Measurements from ENCODE around the gene MYCBP2.
"Not testable (repeated sequence)": the region's sequence is repeated elsewhere in the genome, so short reads cannot be mapped to it uniquely, and the experiment has no call there.

The MYCBP2 gene

GRCh38 chr13:77026255-77026860, 300.5 kb downstream of the MYCBP2 start:
- H3K4me3 ChIP-seq (ENCODE audit: low read length in 2 of 2) = peak overlapping the region; percentile 80 to 90
- H3K4me1 ChIP-seq (ENCODE audit: control insufficient read depth, insufficient read depth, low read length) = peaks cover 11% of the 10 kb centered on the region

GRCh38 chr13:77022341-77022740, 304.6 kb downstream of the MYCBP2 start:
- peaks cover 14% of the 10 kb centered on the region for H3K4me1 ChIP-seq (ENCODE audit: control insufficient read depth, insufficient read depth, low read length)
- H3K4me3 ChIP-seq (ENCODE audit: low read length in 2 of 2) = no peak overlapping the region
- no peak overlapping the region for H3K27ac ChIP-seq (ENCODE audit: low read length)
- H3K27me3 ChIP-seq (ENCODE audit: control insufficient read depth in 1 of 2, insufficient read depth in 2 of 2, low read length in 2 of 2) = no peaks in the 10 kb centered on the region
- peaks cover under 1 to 3% of the 10 kb centered on the region in 2 donors for H3K36me3 ChIP-seq (ENCODE audit: control insufficient read depth in 2 of 2, insufficient read depth in 2 of 2, low read length in 2 of 2)
- no peaks in the 10 kb centered on the region for H3K9me3 ChIP-seq (ENCODE audit: control insufficient read depth in 2 of 2, low read length in 2 of 2)
- no peak overlapping the region for H3K9ac ChIP-seq (ENCODE audit: low read length in 2 of 2)

More at GRCh38 chr13:77026255-77026860, 300.5 kb downstream of the MYCBP2 start:
- H3K36me3 ChIP-seq (ENCODE audit: control insufficient read depth in 2 of 2, insufficient read depth in 2 of 2, low read length in 2 of 2) = no peaks in the 10 kb centered on the region
- H3K27ac ChIP-seq (ENCODE audit: low read length) = peak overlapping the region; percentile 80
- peak overlapping the region; percentile 74 to 83 for H3K9ac ChIP-seq (ENCODE audit: low read length in 2 of 2)
- H3K27me3 ChIP-seq (ENCODE audit: control insufficient read depth in 1 of 2, insufficient read depth in 2 of 2, low read length in 2 of 2) = no peaks in the 10 kb centered on the region
- no peaks in the 10 kb centered on the region for H3K9me3 ChIP-seq (ENCODE audit: control insufficient read depth in 2 of 2, low read length in 2 of 2)

- H3K9me3 ChIP-seq (ENCODE audit: control insufficient read depth in 2 of 2, low read length in 2 of 2) = no peaks in the 10 kb centered on the region
- no peak overlapping the region for H3K9ac ChIP-seq (ENCODE audit: low read length in 2 of 2)
- no peak overlapping the region for H3K4me3 ChIP-seq (ENCODE audit: low read length in 2 of 2)
- no peaks in the 10 kb centered on the region for H3K27me3 ChIP-seq (ENCODE audit: control insufficient read depth in 1 of 2, insufficient read depth in 2 of 2, low read length in 2 of 2)
- H3K27ac ChIP-seq (ENCODE audit: low read length) = no peak overlapping the region
- H3K36me3 ChIP-seq (ENCODE audit: control insufficient read depth in 2 of 2, insufficient read depth in 2 of 2, low read length in 2 of 2) = peaks cover 2 to 18% of the 10 kb centered on the region in 2 donors
- H3K4me1 ChIP-seq (ENCODE audit: control insufficient read depth, insufficient read depth, low read length) = peaks cover 9% of the 10 kb centered on the region
These were observed 307.1 kb downstream of the MYCBP2 start for GRCh38 chr13:77019756-77020155.

GRCh38 chr13:77016888-77017623, 309.8 kb downstream of the MYCBP2 start:
- Histone ChIP-seq H3K27ac (ENCODE audit: low read length) (no peak overlapping the region), H3K4me1 (ENCODE audit: control insufficient read depth, insufficient read depth, low read length) (peaks cover 2% of the 10 kb centered on the region), H3K27me3 (ENCODE audit: control insufficient read depth in 1 of 2, insufficient read depth in 2 of 2, low read length in 2 of 2) (no peaks in the 10 kb centered on the region), H3K36me3 (ENCODE audit: control insufficient read depth in 2 of 2, insufficient read depth in 2 of 2, low read length in 2 of 2) (peaks cover 16 to 36% of the 10 kb centered on the region in 2 donors), H3K9ac (ENCODE audit: low read length in 2 of 2) (no peak overlapping the region), H3K4me3 (ENCODE audit: low read length in 2 of 2) (no peak overlapping the region), H3K9me3 (ENCODE audit: control insufficient read depth in 2 of 2, low read length in 2 of 2) (no peaks in the 10 kb centered on the region)

- H3K36me3 ChIP-seq (ENCODE audit: control insufficient read depth in 2 of 2, insufficient read depth in 2 of 2, low read length in 2 of 2) = peaks cover 22 to 36% of the 10 kb centered on the region in 2 donors
- no peak overlapping the region for H3K27ac ChIP-seq (ENCODE audit: low read length)
- no peak overlapping the region for H3K9ac ChIP-seq (ENCODE audit: low read length in 2 of 2)
- H3K4me1 ChIP-seq (ENCODE audit: control insufficient read depth, insufficient read depth, low read length) = peaks cover 2% of the 10 kb centered on the region
- no peak overlapping the region for H3K4me3 ChIP-seq (ENCODE audit: low read length in 2 of 2)
- H3K9me3 ChIP-seq (ENCODE audit: control insufficient read depth in 2 of 2, low read length in 2 of 2) = no peaks in the 10 kb centered on the region
- H3K27me3 ChIP-seq (ENCODE audit: control insufficient read depth in 1 of 2, insufficient read depth in 2 of 2, low read length in 2 of 2) = no peaks in the 10 kb centered on the region
These were observed 310.6 kb downstream of the MYCBP2 start for GRCh38 chr13:77016251-77016812.

- Histone ChIP-seq H3K36me3 (ENCODE audit: control insufficient read depth in 2 of 2, insufficient read depth in 2 of 2, low read length in 2 of 2) (peaks cover 30 to 40% of the 10 kb centered on the region in 2 donors), H3K27me3 (ENCODE audit: control insufficient read depth in 1 of 2, insufficient read depth in 2 of 2, low read length in 2 of 2) (no peaks in the 10 kb centered on the region), H3K4me1 (ENCODE audit: control insufficient read depth, insufficient read depth, low read length) (peaks cover 2% of the 10 kb centered on the region), H3K27ac (ENCODE audit: low read length) (no peak overlapping the region), H3K9me3 (ENCODE audit: control insufficient read depth in 2 of 2, low read length in 2 of 2) (no peaks in the 10 kb centered on the region), H3K9ac (ENCODE audit: low read length in 2 of 2) (no peak overlapping the region), H3K4me3 (ENCODE audit: low read length in 2 of 2) (no peak overlapping the region)
These were observed 311.8 kb downstream of the MYCBP2 start for GRCh38 chr13:77014906-77015685.

- H3K27ac ChIP-seq (ENCODE audit: low read length) = no peak overlapping the region
These were observed 312.9 kb downstream of the MYCBP2 start for GRCh38 chr13:77013853-77014542.

GRCh38 chr13:77009719-77010118, 317.2 kb downstream of the MYCBP2 start:
- H3K4me1 ChIP-seq (ENCODE audit: control insufficient read depth, insufficient read depth, low read length); H3K9me3 ChIP-seq (ENCODE audit: control insufficient read depth in 2 of 2, low read length in 2 of 2); H3K27me3 ChIP-seq (ENCODE audit: control insufficient read depth in 1 of 2, insufficient read depth in 2 of 2, low read length in 2 of 2); H3K9ac ChIP-seq (ENCODE audit: low read length in 2 of 2); H3K4me3 ChIP-seq (ENCODE audit: low read length in 2 of 2); H3K27ac ChIP-seq (ENCODE audit: low read length): not testable (repeated sequence)
- H3K36me3 ChIP-seq (ENCODE audit: control insufficient read depth in 2 of 2, insufficient read depth in 2 of 2, low read length in 2 of 2) = peaks cover 32 to 33% of the 10 kb centered on the region in 2 donors

More at GRCh38 chr13:77013853-77014542, 312.9 kb downstream of the MYCBP2 start:
- no peak overlapping the region for H3K4me3 ChIP-seq (ENCODE audit: low read length in 2 of 2)
- no peak overlapping the region for H3K9ac ChIP-seq (ENCODE audit: low read length in 2 of 2)
- peaks cover 1% of the 10 kb centered on the region for H3K4me1 ChIP-seq (ENCODE audit: control insufficient read depth, insufficient read depth, low read length)
- peaks cover 30 to 40% of the 10 kb centered on the region in 2 donors for H3K36me3 ChIP-seq (ENCODE audit: control insufficient read depth in 2 of 2, insufficient read depth in 2 of 2, low read length in 2 of 2)
- H3K9me3 ChIP-seq (ENCODE audit: control insufficient read depth in 2 of 2, low read length in 2 of 2) = no peaks in the 10 kb centered on the region
- no peaks in the 10 kb centered on the region for H3K27me3 ChIP-seq (ENCODE audit: control insufficient read depth in 1 of 2, insufficient read depth in 2 of 2, low read length in 2 of 2)

- Histone ChIP-seq H3K9me3 (ENCODE audit: control insufficient read depth in 2 of 2, low read length in 2 of 2) (no peaks in the 10 kb centered on the region), H3K4me3 (ENCODE audit: low read length in 2 of 2) (no peak overlapping the region), H3K27ac (ENCODE audit: low read length) (no peak overlapping the region), H3K27me3 (ENCODE audit: control insufficient read depth in 1 of 2, insufficient read depth in 2 of 2, low read length in 2 of 2) (no peaks in the 10 kb centered on the region), H3K36me3 (ENCODE audit: control insufficient read depth in 2 of 2, insufficient read depth in 2 of 2, low read length in 2 of 2) (peaks cover 28 to 32% of the 10 kb centered on the region in 2 donors), H3K9ac (ENCODE audit: low read length in 2 of 2) (no peak overlapping the region), H3K4me1 (ENCODE audit: control insufficient read depth, insufficient read depth, low read length) (peaks cover 10% of the 10 kb centered on the region)
These were observed 317.9 kb downstream of the MYCBP2 start for GRCh38 chr13:77009011-77009410.

- H3K9ac ChIP-seq (ENCODE audit: low read length in 2 of 2); H3K27ac ChIP-seq (ENCODE audit: low read length); H3K4me1 ChIP-seq (ENCODE audit: control insufficient read depth, insufficient read depth, low read length); H3K27me3 ChIP-seq (ENCODE audit: control insufficient read depth in 1 of 2, insufficient read depth in 2 of 2, low read length in 2 of 2); H3K9me3 ChIP-seq (ENCODE audit: control insufficient read depth in 2 of 2, low read length in 2 of 2); H3K4me3 ChIP-seq (ENCODE audit: low read length in 2 of 2): not testable (repeated sequence)
- H3K36me3 ChIP-seq (ENCODE audit: control insufficient read depth in 2 of 2, insufficient read depth in 2 of 2, low read length in 2 of 2) = peaks cover 23 to 26% of the 10 kb centered on the region in 2 donors
These were observed 318.6 kb downstream of the MYCBP2 start for GRCh38 chr13:77008337-77008736.

Measured in stomach smooth muscle (tissue), 2 donors.